PC-9 (cell line): Measurements from ENCODE around the gene SLC45A3. TPM values are rescaled to one million over a fixed set of nuclear protein-coding genes. Genes with fewer than 3 reads are reported as not detected.

ENCODE experiments used
- BruUV-seq: library from RNA; stranded (reverse); fragments of 400-500 nt; replicated peaks from 2 replicates; lab custom pipeline; 2021; lab: Mats Ljungman, UMichigan
- CTCF ChIA-PET: fragments of 300-600 bp; sonication (Branson Sonifier 250); formaldehyde crosslinking; loops from one replicate; lab custom pipeline; 2022; ENCODE audit warnings: antibody characterized with exemption; lab: Charles Lee
- POLR2A ChIA-PET: fragments of 300-600 bp; sonication (Branson Sonifier 250); formaldehyde crosslinking; loops from one replicate; lab custom pipeline; 2022; ENCODE audit warnings: antibody characterized with exemption; ENCODE audit not compliant: unreplicated experiment; lab: Charles Lee
- DNase-seq, 2 experiments: peaks; one replicate each; pipeline versions ENCODE4 v3.0.0 to v3.0.0-alpha.2; 2015 to 2022; ENCODE audit warnings: mixed read lengths in 1 of 2
- H2AFZ ChIP-seq: fragments of 200-600 bp; sonication (generic); 2 replicates; pipeline ENCODE4 v1.8.1; 2017; ENCODE audit warnings: antibody characterized with exemption
- H3F3A ChIP-seq: fragments of 200-600 bp; sonication (generic); 2 replicates; pipeline ENCODE4 v1.8.1; 2017; ENCODE audit warnings: antibody characterized with exemption, mild to moderate bottlenecking, low read depth; ENCODE audit not compliant: insufficient read depth
- H3K27ac ChIP-seq: fragments of 200-600 bp; sonication (generic); 2 replicates; pipeline ENCODE4 v1.6.1; 2016; ENCODE audit warnings: mixed run types
- H3K27me3 ChIP-seq: fragments of 200-600 bp; sonication (generic); 2 replicates; pipeline ENCODE4 v1.6.1; 2016; ENCODE audit warnings: low read depth, mixed run types; ENCODE audit not compliant: insufficient read depth
- H3K36me3 ChIP-seq: fragments of 200-600 bp; sonication (generic); 2 replicates; pipeline ENCODE4 v1.6.1; 2016; ENCODE audit warnings: low read depth, mixed run types
- H3K4me1 ChIP-seq: fragments of 200-600 bp; sonication (generic); replicated peaks from 2 replicates; pipeline ENCODE4 v1.6.1; 2016; ENCODE audit warnings: mixed run types; ENCODE audit not compliant: insufficient read depth
- H3K4me2 ChIP-seq: fragments of 200-600 bp; sonication (generic); 2 replicates; pipeline ENCODE4 v1.6.1; 2017; ENCODE audit warnings: mixed run types
- H3K4me3 ChIP-seq: fragments of 200-600 bp; sonication (generic); 2 replicates; pipeline ENCODE4 v1.6.1; 2016; ENCODE audit warnings: mixed run types
- H3K79me2 ChIP-seq: fragments of 200-600 bp; sonication (generic); 2 replicates; pipeline ENCODE4 v1.6.1; 2017; ENCODE audit warnings: low read depth, mixed run types
- H3K9me2 ChIP-seq: fragments of 200-600 bp; sonication (generic); 2 replicates; pipeline ENCODE4 v1.8.1; 2017; ENCODE audit warnings: mild to moderate bottlenecking; ENCODE audit not compliant: insufficient read depth
- H3K9me3 ChIP-seq: fragments of 200-600 bp; sonication (generic); 2 replicates; pipeline ENCODE4 v1.8.1; 2016; ENCODE audit warnings: low read depth; ENCODE audit not compliant: insufficient read depth
- H4K20me1 ChIP-seq: fragments of 200-600 bp; sonication (generic); 2 replicates; pipeline ENCODE4 v1.8.1; 2017; ENCODE audit not compliant: insufficient read depth
- EZH2 ChIP-seq: fragments of 200-600 bp; sonication (generic); IDR thresholded peaks from 2 replicates; pipeline ENCODE4 v1.8.0; 2017; ENCODE audit warnings: antibody characterized with exemption, low read depth
- intact Hi-C: fragments of 100-400 bp; cut with micrococcal nuclease; formaldehyde crosslinking; loops from one replicate; pipeline ENCODE4 v1.10.0; 2022; ENCODE audit not compliant: unreplicated experiment
- total RNA-seq: library from RNA; stranded (reverse); gene quantifications from 2 replicates; pipeline ENCODE4 v1.2.3, GENCODE V29; 2021
- TF ChIP-seq, protein P1 (sequence below): fragments of 200-600 bp; sonication (generic); conservative IDR thresholded peaks from 2 replicates; pipeline ENCODE4 v1.6.1; 2017; ENCODE audit warnings: mixed run types, antibody characterized with exemption, mild to moderate bottlenecking, moderate library complexity

Gene SLC45A3
- total RNA-seq, 1 experiment from 2014 or later = 19.9 TPM

GRCh38 chr1:205616563-205617293 lies 63.6 kb downstream of the SLC45A3 start:
- intact Hi-C loops = no loop called here
- no peaks in the 10 kb centered on the region for H3K9me2 ChIP-seq
- peaks cover 28% of the 10 kb centered on the region for H3F3A ChIP-seq
- no peak for DNase-seq
- POLR2A ChIA-PET = no interaction called here
- H3K27ac ChIP-seq = no peak overlapping the region
- H4K20me1 ChIP-seq = no peaks in the 10 kb centered on the region
- no TSS peak for BruUV-seq
- TF ChIP-seq, protein P1, sequence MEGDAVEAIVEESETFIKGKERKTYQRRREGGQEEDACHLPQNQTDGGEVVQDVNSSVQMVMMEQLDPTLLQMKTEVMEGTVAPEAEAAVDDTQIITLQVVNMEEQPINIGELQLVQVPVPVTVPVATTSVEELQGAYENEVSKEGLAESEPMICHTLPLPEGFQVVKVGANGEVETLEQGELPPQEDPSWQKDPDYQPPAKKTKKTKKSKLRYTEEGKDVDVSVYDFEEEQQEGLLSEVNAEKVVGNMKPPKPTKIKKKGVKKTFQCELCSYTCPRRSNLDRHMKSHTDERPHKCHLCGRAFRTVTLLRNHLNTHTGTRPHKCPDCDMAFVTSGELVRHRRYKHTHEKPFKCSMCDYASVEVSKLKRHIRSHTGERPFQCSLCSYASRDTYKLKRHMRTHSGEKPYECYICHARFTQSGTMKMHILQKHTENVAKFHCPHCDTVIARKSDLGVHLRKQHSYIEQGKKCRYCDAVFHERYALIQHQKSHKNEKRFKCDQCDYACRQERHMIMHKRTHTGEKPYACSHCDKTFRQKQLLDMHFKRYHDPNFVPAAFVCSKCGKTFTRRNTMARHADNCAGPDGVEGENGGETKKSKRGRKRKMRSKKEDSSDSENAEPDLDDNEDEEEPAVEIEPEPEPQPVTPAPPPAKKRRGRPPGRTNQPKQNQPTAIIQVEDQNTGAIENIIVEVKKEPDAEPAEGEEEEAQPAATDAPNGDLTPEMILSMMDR = no peak
- TF ChIP-seq EZH2 = no peak
- no peaks in the 10 kb centered on the region for H3K27me3 ChIP-seq
- peaks cover 49% of the 10 kb centered on the region for H3K36me3 ChIP-seq
- H3K4me2 ChIP-seq = no peak overlapping the region
- H2AFZ ChIP-seq = no peak overlapping the region
- 0 out of 2 replicates have a peak, but pooled peaks cover 5% of the 10 kb centered on the region for H3K79me2 ChIP-seq
- CTCF ChIA-PET = no interaction called here
- no peaks in the 10 kb centered on the region for H3K4me1 ChIP-seq
- no peaks in the 10 kb centered on the region for H3K9me3 ChIP-seq
- H3K4me3 ChIP-seq = no peak overlapping the region

- no peaks in the 10 kb centered on the region for H3K4me1 ChIP-seq
- BruUV-seq = no TSS peak
- ChIA-PET POLR2A (no interaction called here), CTCF (no interaction called here)
- H3K27me3 ChIP-seq = no peaks in the 10 kb centered on the region
- peaks cover 29% of the 10 kb centered on the region for H3F3A ChIP-seq
- no peaks in the 10 kb centered on the region for H3K9me3 ChIP-seq
- no peak overlapping the region for H3K27ac ChIP-seq
- H3K36me3 ChIP-seq = peaks cover 49% of the 10 kb centered on the region
- H3K9me2 ChIP-seq = no peaks in the 10 kb centered on the region
- H3K4me3 ChIP-seq = no peak overlapping the region
- intact Hi-C loops = no loop called here
- DNase-seq = no peak
- H3K79me2 ChIP-seq = 0 out of 2 replicates have a peak, but pooled peaks cover 5% of the 10 kb centered on the region
- no peak overlapping the region for H3K4me2 ChIP-seq
- H2AFZ ChIP-seq = no peak overlapping the region
- peaks cover 2% of the 10 kb centered on the region; the same call in 1 of the 2 replicates for H4K20me1 ChIP-seq
- TF ChIP-seq, protein P1 = no peak
- no peak for TF ChIP-seq EZH2
These were observed 64.5 kb downstream of the SLC45A3 start for GRCh38 chr1:205615789-205616188.

GRCh38 chr1:205613854-205614412 lies 66.4 kb downstream of the SLC45A3 start:
- no peak for DNase-seq
- BruUV-seq = no TSS peak
- ChIA-PET POLR2A (interaction anchor here (0.6 kb wide), 1 partner anchor 230 kb away, joined by 18 read pairs; no protein-coding TSS in a partner anchor), CTCF (no interaction called here)
- intact Hi-C loops = no loop called here
- H3K27ac ChIP-seq = no peak overlapping the region
- peaks cover 45% of the 10 kb centered on the region for H3K36me3 ChIP-seq
- peaks cover 3% of the 10 kb centered on the region; the same call in 1 of the 2 replicates for H4K20me1 ChIP-seq
- H3K4me3 ChIP-seq = no peak overlapping the region
- no peaks in the 10 kb centered on the region for H3K27me3 ChIP-seq
- TF ChIP-seq, protein P1 = no peak
- TF ChIP-seq EZH2 = no peak
- no peaks in the 10 kb centered on the region for H3K9me2 ChIP-seq
- H3K79me2 ChIP-seq = 0 out of 2 replicates have a peak, but pooled peaks cover 5% of the 10 kb centered on the region
- H3F3A ChIP-seq = peaks cover 31% of the 10 kb centered on the region
- H3K4me1 ChIP-seq = no peaks in the 10 kb centered on the region
- no peaks in the 10 kb centered on the region for H3K9me3 ChIP-seq
- no peak overlapping the region for H2AFZ ChIP-seq
- H3K4me2 ChIP-seq = no peak overlapping the region
